ENCODE data around the gene CUEDC1. TPM values are rescaled to one million over a fixed set of nuclear protein-coding genes. Genes with fewer than 3 reads are reported as not detected.

The CUEDC1 gene
- total RNA-seq, 4 donors from 2014 or later: 7.5 to 14.3 (median 12.7) TPM

- no peak for DNase-seq (ENCODE audit: low spot score in 2 of 2)
- H3K4me3 ChIP-seq (ENCODE audit: low read depth, poor library complexity, severe bottlenecking): no peak overlapping the region
- TF ChIP-seq CTCF (IDR thresholded peaks at IDR 0.05) (no peak), POLR2A (IDR thresholded peaks at IDR 0.05) (no peak)
- 49 to 53% methylated on average over 11 of the region's 11 CpGs for WGBS, 2 donors
- intact Hi-C loops (cut with DNase I; ENCODE audit: low total_unique reads): no loop called here
These were observed 19.1 kb downstream of the CUEDC1 start for GRCh38 chr17:57935833-57936807.

GRCh38 chr17:57931488-57932137, 23.6 kb downstream of the CUEDC1 start:
- intact Hi-C loops (cut with DNase I; ENCODE audit: low total_unique reads): no loop called here
- TF ChIP-seq POLR2A (IDR thresholded peaks at IDR 0.05): no peak
- no peak overlapping the region for H3K4me3 ChIP-seq (ENCODE audit: low read depth, poor library complexity, severe bottlenecking)
- DNase-seq (ENCODE audit: low spot score in 2 of 2): no peak
- 64 to 78% methylated on average over 12 of the region's 12 CpGs for WGBS, 2 donors

GRCh38 chr17:57930239-57930638, 25.0 kb downstream of the CUEDC1 start:
- no peak for DNase-seq (ENCODE audit: low spot score in 2 of 2)
- no peak overlapping the region for H3K4me3 ChIP-seq (ENCODE audit: low read depth, poor library complexity, severe bottlenecking)
- WGBS, 2 donors: 90 to 91% methylated on average over 5 of the region's 5 CpGs
- intact Hi-C loops (cut with DNase I; ENCODE audit: low total_unique reads): no loop called here
- TF ChIP-seq POLR2A (IDR thresholded peaks at IDR 0.05): no peak
- TF ChIP-seq CTCF (IDR thresholded peaks at IDR 0.05): no peak

GRCh38 chr17:57929386-57929785, 25.8 kb downstream of the CUEDC1 start:
- H3K4me3 ChIP-seq (ENCODE audit: low read depth, poor library complexity, severe bottlenecking): no peak overlapping the region
- intact Hi-C loops (cut with DNase I; ENCODE audit: low total_unique reads): no loop called here
- no peak for TF ChIP-seq POLR2A (IDR thresholded peaks at IDR 0.05)
- TF ChIP-seq CTCF (IDR thresholded peaks at IDR 0.05): no peak
- no peak for DNase-seq (ENCODE audit: low spot score in 2 of 2)
- 72 to 73% methylated on average over 4 of the region's 4 CpGs for WGBS, 2 donors

GRCh38 chr17:57928928-57929327, 26.3 kb downstream of the CUEDC1 start:
- TF ChIP-seq POLR2A (IDR thresholded peaks at IDR 0.05) (no peak), CTCF (IDR thresholded peaks at IDR 0.05) (no peak)
- WGBS, 2 donors: 47 to 50% methylated on average over 5 of the region's 5 CpGs
- intact Hi-C loops (cut with DNase I; ENCODE audit: low total_unique reads): no loop called here
- DNase-seq (ENCODE audit: low spot score in 2 of 2): no peak
- H3K4me3 ChIP-seq (ENCODE audit: low read depth, poor library complexity, severe bottlenecking): no peak overlapping the region

GRCh38 chr17:57927048-57927723, 28.0 kb downstream of the CUEDC1 start:
- intact Hi-C loops (cut with DNase I; ENCODE audit: low total_unique reads): no loop called here
- WGBS, 2 donors: 55 to 63% methylated on average over 5 of the region's 5 CpGs

More at GRCh38 chr17:57927048-57927723, 28.0 kb downstream of the CUEDC1 start:
- DNase-seq (ENCODE audit: low spot score in 2 of 2): no peak
- H3K4me3 ChIP-seq (ENCODE audit: low read depth, poor library complexity, severe bottlenecking): no peak overlapping the region
- TF ChIP-seq POLR2A (IDR thresholded peaks at IDR 0.05): no peak
- no peak for TF ChIP-seq CTCF (IDR thresholded peaks at IDR 0.05)

All from lower leg skin (tissue), 4 donors.